Measurements from ENCODE around the gene GNPTAB.

GNPTAB gene

DNA sequence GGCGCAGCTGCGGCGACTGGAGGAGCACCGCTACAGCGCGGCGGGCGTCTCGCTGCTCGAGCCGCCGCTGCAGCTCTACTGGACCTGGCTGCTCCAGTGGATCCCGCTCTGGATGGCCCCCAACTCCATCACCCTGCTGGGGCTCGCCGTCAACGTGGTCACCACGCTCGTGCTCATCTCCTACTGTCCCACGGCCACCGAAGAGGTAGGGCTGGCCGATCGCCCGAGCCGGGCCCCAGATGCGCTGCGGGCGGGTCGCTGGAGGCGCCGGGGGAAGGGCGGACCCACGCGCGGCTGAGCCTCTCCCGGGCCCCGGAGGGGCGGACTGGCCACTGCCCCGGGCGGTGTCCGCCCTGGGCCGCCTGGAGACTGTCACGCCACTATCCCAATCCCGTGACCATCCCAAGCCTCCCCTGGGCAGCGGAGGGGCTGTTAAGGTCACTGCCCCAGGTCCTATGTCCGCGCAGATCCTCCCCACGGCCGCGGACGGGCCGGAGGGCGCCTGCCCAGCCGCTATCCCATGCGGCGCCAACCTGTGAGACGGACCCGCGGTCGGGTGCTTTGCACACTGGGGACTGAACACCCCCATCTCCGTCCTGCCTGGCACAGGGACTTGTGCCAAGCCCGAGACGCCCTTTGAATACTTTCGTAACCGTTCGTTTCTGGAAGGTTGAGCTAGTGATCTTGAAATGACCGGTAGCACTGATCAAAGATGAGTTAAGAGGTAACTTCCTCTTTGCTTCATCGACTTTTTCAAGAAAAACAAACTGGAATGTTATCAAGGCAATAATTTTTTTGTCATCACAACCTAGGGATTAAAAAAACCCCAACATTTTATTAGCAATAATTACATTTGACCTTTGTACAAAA lies 132.6 kb downstream of the GNPTAB start:
- in situ Hi-C loops (cut with HindIII; ENCODE audit: low sequenced_read_pairs): no loop called here

DNA sequence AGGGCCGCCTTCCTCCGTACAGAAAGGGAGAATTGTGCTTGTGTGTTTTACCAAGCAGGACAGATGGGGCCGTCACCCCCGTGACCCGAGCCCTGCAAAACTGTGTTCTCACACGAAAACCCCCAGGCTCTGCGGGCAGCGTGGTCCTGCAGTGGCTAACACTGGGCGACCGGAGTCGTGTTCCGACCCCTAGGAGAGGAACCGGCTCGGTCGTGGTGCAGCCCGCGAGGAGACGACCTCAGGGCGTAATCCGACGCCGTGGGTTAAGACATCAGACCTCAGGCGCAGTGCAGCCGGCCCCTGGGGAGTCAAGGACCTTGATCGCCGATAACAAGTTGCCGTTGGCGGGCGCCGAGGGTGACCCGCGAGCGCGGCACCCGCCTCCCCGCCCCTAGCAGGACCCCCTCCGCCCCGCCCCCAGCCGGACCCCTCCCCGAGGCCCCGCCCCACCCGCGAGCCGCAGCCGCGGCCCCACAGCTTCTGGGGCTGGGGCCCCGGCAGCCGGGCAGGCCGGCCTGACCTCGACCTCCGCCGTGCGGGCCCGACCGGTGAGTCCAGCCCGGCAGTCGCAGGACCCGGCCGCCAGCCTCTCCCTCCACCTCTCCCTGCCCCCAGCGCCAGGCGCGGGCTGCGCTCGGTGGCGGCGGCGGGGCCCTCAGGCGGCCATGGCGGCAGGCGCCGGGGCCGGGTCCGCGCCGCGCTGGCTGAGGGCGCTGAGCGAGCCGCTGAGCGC lies 133.4 kb downstream of the GNPTAB start, which contains the start of gene CHPT1:
CHPT1 (plus strand) TSS at position 444 of the 733 bp plus-strand sequence; CDS start at position 666, 222 bp downstream.
- in situ Hi-C loops (cut with HindIII; ENCODE audit: low sequenced_read_pairs): no loop called here

GRCh38 chr12:101696251-101697196 lies 134.2 kb downstream of the GNPTAB start:
- in situ Hi-C loops (cut with HindIII; ENCODE audit: low sequenced_read_pairs): no loop called here

- in situ Hi-C loops (cut with HindIII; ENCODE audit: low sequenced_read_pairs): no loop called here
These were observed 135.1 kb downstream of the GNPTAB start for GRCh38 chr12:101695706-101696105.
